H9 (cell line): ENCODE data around the gene B9D2. TPM values are rescaled to one million over a fixed set of nuclear protein-coding genes. Genes with fewer than 3 reads are reported as not detected.

Source experiments
- DNase-seq: peaks from one replicate; pipeline ENCODE4 v3.0.0-alpha.2; 2017
- H2AFZ ChIP-seq: one replicate; pipeline ENCODE4 v1.6.1; 2013; ENCODE audit warnings: mild to moderate bottlenecking, low read length, control low read depth, moderate library complexity
- H2AK5ac ChIP-seq: 2 replicates; pipeline ENCODE4 v1.6.1; 2013; ENCODE audit warnings: low read length, control low read depth, mixed read lengths; ENCODE audit not compliant: insufficient read length
- H2BK120ac ChIP-seq: one replicate; pipeline ENCODE4 v1.6.1; 2013; ENCODE audit warnings: low read depth, mild to moderate bottlenecking, low read length, control low read depth, inconsistent platforms; ENCODE audit not compliant: poor library complexity, severe bottlenecking
- H2BK12ac ChIP-seq: 2 replicates; pipeline ENCODE4 v1.6.1; 2013; ENCODE audit warnings: low read length, control low read depth, mixed read lengths, low read depth; ENCODE audit not compliant: insufficient read length
- H2BK15ac ChIP-seq: 2 replicates; pipeline ENCODE4 v1.6.1; 2013; ENCODE audit warnings: low read depth, low read length, control low read depth
- H2BK20ac ChIP-seq: one replicate; pipeline ENCODE4 v1.6.1; 2013; ENCODE audit warnings: low read depth, mild to moderate bottlenecking, low read length, control low read depth, inconsistent platforms; ENCODE audit not compliant: poor library complexity, severe bottlenecking
- H2BK5ac ChIP-seq: 2 replicates; pipeline ENCODE4 v1.6.1; 2013; ENCODE audit warnings: low read length, control low read depth, mixed read lengths; ENCODE audit not compliant: insufficient read length
- H3K14ac ChIP-seq: 2 replicates; pipeline ENCODE4 v1.6.1; 2013; ENCODE audit warnings: low read length, control low read depth; ENCODE audit not compliant: insufficient read depth
- H3K18ac ChIP-seq: 2 replicates; pipeline ENCODE4 v1.6.1; 2013; ENCODE audit warnings: low read depth, mild to moderate bottlenecking, mixed read lengths, low read length, control low read depth; ENCODE audit not compliant: insufficient read length
- H3K23ac ChIP-seq: 2 replicates; pipeline ENCODE4 v1.6.1; 2013; ENCODE audit warnings: low read length, control low read depth, mixed read lengths, low read depth; ENCODE audit not compliant: insufficient read length
- H3K23me2 ChIP-seq: 2 replicates; pipeline ENCODE4 v1.6.1; 2013; ENCODE audit warnings: low read depth, mild to moderate bottlenecking, mixed read lengths, low read length, control low read depth; ENCODE audit not compliant: insufficient read length, poor library complexity, severe bottlenecking
- H3K27ac ChIP-seq: 2 replicates; pipeline ENCODE4 v1.5.1; 2013; ENCODE audit warnings: low read length, control low read depth, mixed read lengths, low read depth; ENCODE audit not compliant: insufficient read length
- H3K27me3 ChIP-seq: 2 replicates; pipeline ENCODE4 v1.6.1; 2013; ENCODE audit warnings: low read length, control low read depth, inconsistent platforms; ENCODE audit not compliant: insufficient read depth
- H3K4ac ChIP-seq: 2 replicates; pipeline ENCODE4 v1.6.1; 2013; ENCODE audit warnings: low read depth, mild to moderate bottlenecking, control low read depth, inconsistent platforms, low read length, moderate library complexity
- H3K4me1 ChIP-seq: 2 replicates; pipeline ENCODE4 v1.6.1; 2013; ENCODE audit warnings: low read length, control low read depth, inconsistent platforms; ENCODE audit not compliant: insufficient read depth
- H3K4me2 ChIP-seq: 2 replicates; pipeline ENCODE4 v1.6.1; 2013; ENCODE audit warnings: low read length, control low read depth, mixed read lengths; ENCODE audit not compliant: insufficient read length, insufficient read depth
- H3K56ac ChIP-seq: 2 replicates; pipeline ENCODE4 v1.6.1; 2013; ENCODE audit warnings: low read depth, mild to moderate bottlenecking, mixed read lengths, low read length, control low read depth; ENCODE audit not compliant: insufficient read length
- H3K79me1 ChIP-seq: 2 replicates; pipeline ENCODE4 v1.6.1; 2013; ENCODE audit warnings: low read depth, mild to moderate bottlenecking, moderate library complexity, low read length, control low read depth, inconsistent platforms; ENCODE audit not compliant: insufficient read depth, poor library complexity, severe bottlenecking
- H3K79me2 ChIP-seq: 2 replicates; pipeline ENCODE4 v1.6.1; 2013; ENCODE audit warnings: low read length, control low read depth, inconsistent platforms; ENCODE audit not compliant: insufficient read depth
- H3K9ac ChIP-seq: 2 replicates; pipeline ENCODE4 v1.6.1; 2013; ENCODE audit warnings: low read length, control low read depth, mixed read lengths; ENCODE audit not compliant: insufficient read length; ENCODE audit errors: extremely low read depth
- H3K9me3 ChIP-seq: one replicate; pipeline ENCODE4 v1.6.1; 2013; ENCODE audit warnings: low read depth, low read length, inconsistent platforms; ENCODE audit not compliant: control insufficient read depth
- H3T11ph ChIP-seq: one replicate; pipeline ENCODE4 v1.6.1; 2013; ENCODE audit warnings: mild to moderate bottlenecking, low read length, control low read depth, inconsistent platforms
- H4K20me1 ChIP-seq: one replicate; pipeline ENCODE4 v1.6.1; 2013; ENCODE audit not compliant: control insufficient read depth, insufficient read length, insufficient read depth
- H4K5ac ChIP-seq: 2 replicates; pipeline ENCODE4 v1.6.1; 2013; ENCODE audit warnings: low read depth, mild to moderate bottlenecking, mixed read lengths, low read length, control low read depth; ENCODE audit not compliant: insufficient read length
- H4K8ac ChIP-seq: replicated peaks from 2 replicates; pipeline ENCODE4 v1.6.1; 2013; ENCODE audit warnings: low read length, control low read depth, mixed read lengths, low read depth; ENCODE audit not compliant: insufficient read length
- H4K91ac ChIP-seq: 2 replicates; pipeline ENCODE4 v1.6.1; 2013; ENCODE audit warnings: low read depth, mild to moderate bottlenecking, moderate library complexity, mixed read lengths, low read length, control low read depth; ENCODE audit not compliant: insufficient read length
- H3K27ac Mint-ChIP-seq, 3 experiments: 2 replicates in 2 of 3; 3 replicates in 1 of 3; pipeline ENCODE4 v1.8.0; 2020 to 2021; ENCODE audit warnings: mixed read lengths in 3 of 3, mild to moderate bottlenecking in 1 of 3, moderate library complexity in 1 of 3
- H3K27me3 Mint-ChIP-seq: 2 replicates; pipeline ENCODE4 v1.8.0; 2021; ENCODE audit warnings: low read depth, mild to moderate bottlenecking, moderate library complexity, mixed read lengths
- H3K36me3 Mint-ChIP-seq, 3 experiments: 2 replicates in 2 of 3; 3 replicates in 1 of 3; pipeline ENCODE4 v1.8.0; 2020 to 2021; ENCODE audit warnings: low read depth in 3 of 3, mixed read lengths in 3 of 3; ENCODE audit not compliant: insufficient read depth in 1 of 3
- H3K4me1 Mint-ChIP-seq, 2 experiments: 2 replicates each; pipeline ENCODE4 v1.8.0; 2020; ENCODE audit warnings: mixed read lengths in 2 of 2
- H3K4me3 Mint-ChIP-seq, 2 experiments: 2 replicates in 1 of 2; 3 replicates in 1 of 2; pipeline ENCODE4 v1.8.0; 2020 to 2021; ENCODE audit warnings: mild to moderate bottlenecking in 2 of 2, mixed read lengths in 2 of 2, moderate library complexity in 1 of 2
- H3K9me3 Mint-ChIP-seq, 2 experiments: 2 replicates in 1 of 2; 3 replicates in 1 of 2; pipeline ENCODE4 v1.8.0; 2020; ENCODE audit warnings: mild to moderate bottlenecking in 2 of 2, mixed read lengths in 2 of 2, moderate library complexity in 1 of 2
- CTCF ChIP-seq: fragments of 200-600 bp; sonication (generic); conservative IDR thresholded peaks from 3 replicates; pipeline ENCODE4 v1.8.0; 2021; ENCODE audit warnings: antibody characterized with exemption, mild to moderate bottlenecking
- WGBS: extraction: QIAGEN DNeasy Blood & Tissue Kit; methylation state at CpG from one replicate; pipeline ENCODE4 v1.1.7; 2013; ENCODE audit warnings: missing lambda C conversion rate, low lambda C conversion rate, mixed read lengths; ENCODE audit not compliant: insufficient read length; ENCODE audit errors: extremely low coverage; 5-methylcytosine and 5-hydroxymethylcytosine counted together
- total RNA-seq: library from RNA; stranded (reverse); gene quantifications from 2 replicates; pipeline ENCODE4 v1.2.1, GENCODE V29; 2021

Gene B9D2
- total RNA-seq, 1 experiment from 2014 or later, result 4.8 TPM

- peaks cover 51 to 52% of the 10 kb centered on the region in 2 experiments for H3K4me1 Mint-ChIP-seq
- Histone ChIP-seq H3K4ac (no peak overlapping the region), H3K18ac (no peak overlapping the region), H4K91ac (no peak overlapping the region), H3K56ac (no peak overlapping the region), H3K4me2 (no peak overlapping the region), H2BK15ac (no peak overlapping the region), H3K14ac (no peak overlapping the region), H2AFZ (no peak overlapping the region), H2BK5ac (no peak overlapping the region), H3K9ac (no peak overlapping the region), H3K23ac (no peak overlapping the region), H3K79me2 (no peaks in the 10 kb centered on the region), H3K9me3 (no peaks in the 10 kb centered on the region), H2AK5ac (no peak overlapping the region), H4K8ac (no peak overlapping the region), H4K20me1 (peaks cover 2% of the 10 kb centered on the region), H3K79me1 (no peaks in the 10 kb centered on the region), H3K23me2 (peaks cover 14% of the 10 kb centered on the region), H3K27me3 (no peaks in the 10 kb centered on the region), H2BK12ac (no peak overlapping the region), H4K5ac (no peak overlapping the region), H3K27ac (no peak overlapping the region), H2BK20ac (no peak overlapping the region), H3T11ph (no peak overlapping the region), H2BK120ac (no peak overlapping the region), H3K4me1 (peaks cover 12% of the 10 kb centered on the region; the same call in 1 of the 2 replicates)
- peaks cover 1% of the 10 kb centered on the region; the same call in 1 of the 2 replicates for H3K27me3 Mint-ChIP-seq
- no peaks in the 10 kb centered on the region for H3K9me3 Mint-ChIP-seq
- H3K27ac Mint-ChIP-seq, result peak overlapping the region; percentile 38 to 91 (median 78); a peak in 5 of 7 replicates
- TF ChIP-seq CTCF, result no peak
- H3K4me3 Mint-ChIP-seq, result peak overlapping the region in 1 of 2 experiments; percentile 31; a peak in 1 of 5 replicates
- DNase-seq, result peak; percentile 75
- H3K36me3 Mint-ChIP-seq, result peaks cover 3 to 49% (median 28%) of the 10 kb centered on the region in 3 experiments; a peak in 6 of 7 replicates
- WGBS, result no CpG with 5 or more reads among the region's 16 CpGs
Observed at GRCh38 chr19:41323430-41324125, 40.4 kb downstream of the B9D2 start.
